ENCODE results near the gene PRIMPOL. TPM values are rescaled to one million over a fixed set of nuclear protein-coding genes. Genes with fewer than 3 reads are reported as not detected.

PRIMPOL gene
- total RNA-seq: 8.5 and 10.6 TPM in 2 replicates

GRCh38 chr4:184649026-184649970, at the start of gene PRIMPOL, which contains the start of gene CASP3:
PRIMPOL (plus strand) TSS chr4:184649738; CDS start chr4:184657141, 7,403 bp downstream.
CASP3 (minus strand) TSS chr4:184649447; CDS start chr4:184638453, 10,994 bp downstream.

GRCh38 chr4:184733654-184734524, 84.4 kb downstream of the PRIMPOL start, which contains the start of gene CENPU:
CENPU (minus strand) TSS chr4:184734096; CDS start chr4:184734062, 34 bp downstream.

Other genes starting within 250 kb of the PRIMPOL start
- 25.6 and 39.5 TPM in 2 replicates for gene IRF2, start 175.2 kb upstream of the PRIMPOL start, total RNA-seq
- 27.9 and 44.6 TPM in 2 replicates for gene CASP3, start 291 bp upstream of the PRIMPOL start, total RNA-seq
- gene CENPU, start 84.4 kb downstream of the PRIMPOL start, total RNA-seq: 2.6 and 5.3 TPM in 2 replicates
- 75.4 and 100.0 TPM in 2 replicates for gene ACSL1, start 176.2 kb downstream of the PRIMPOL start, total RNA-seq